ENCODE data around the gene GMDS. TPM values are rescaled to one million over a fixed set of nuclear protein-coding genes. Genes with fewer than 3 reads are reported as not detected.

GMDS gene
- total and polyA plus RNA-seq, 2 of the 4 experiments (the other 2 are of a cell fraction) = 7.3 to 21.9 TPM

DNA sequence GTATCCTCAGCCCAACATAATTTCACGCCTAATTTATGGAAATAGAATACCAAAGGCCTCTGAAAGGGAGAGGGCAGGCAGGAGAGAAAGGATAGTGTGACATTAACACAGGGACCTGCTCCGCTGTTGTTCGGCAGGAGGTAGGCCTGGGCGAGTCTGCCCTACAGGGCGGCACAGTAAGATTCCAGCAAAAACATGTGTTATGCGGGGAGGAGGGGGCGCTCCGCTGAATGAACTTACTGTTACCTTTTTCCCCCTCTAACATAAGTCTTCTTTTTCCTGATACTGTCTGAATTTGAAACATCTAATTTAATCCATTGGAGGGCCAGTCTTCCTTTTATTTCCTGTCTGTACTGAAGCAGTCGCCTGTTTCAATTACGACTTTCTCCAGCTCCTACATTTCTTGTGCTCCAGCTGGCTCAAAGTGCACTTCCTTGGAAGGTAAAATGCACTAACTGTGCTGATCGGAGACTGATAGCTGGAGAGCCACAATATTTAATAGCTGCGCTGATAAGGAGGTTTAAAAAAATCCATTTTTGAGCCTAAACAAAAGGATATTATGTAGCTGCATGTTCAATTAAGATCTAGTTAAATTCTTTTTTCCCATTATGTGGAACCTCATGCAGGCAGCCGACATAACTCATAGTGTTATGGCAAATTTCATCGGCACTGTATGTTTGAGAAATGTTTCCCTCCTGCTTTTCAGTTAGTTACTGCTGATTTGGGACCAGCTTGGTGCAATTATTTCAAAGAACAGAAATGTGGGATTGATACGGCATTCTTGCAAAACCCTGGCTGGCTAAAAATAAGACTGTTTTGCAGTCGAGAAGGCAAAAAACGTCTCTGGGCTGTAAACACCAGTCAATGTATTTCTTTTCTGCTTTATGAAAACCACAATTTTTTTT, 442.7 kb downstream of the GMDS start (continued):
- no peak for TF ChIP-seq FOS (IDR thresholded peaks at IDR 0.05; ENCODE audit: low read depth, low read length)

GRCh38 chr6:1801401-1801800, 444.0 kb downstream of the GMDS start:
- WGBS, 2 experiments (ENCODE audit: extremely low coverage in 2 of 2, insufficient read length in 1 of 2) = 72% methylated on average over 3 of the region's 7 CpGs; no CpG with 5 or more reads in 1 of the 2 experiments
- no peak for DNase-seq
- Histone ChIP-seq H4K20me1 (ENCODE audit: insufficient read depth, low read length) (no peaks in the 10 kb centered on the region), H4K5ac (ENCODE audit: low read depth, low read length) (no peak overlapping the region), H3K4me2 (ENCODE audit: low read depth, low read length) (no peak overlapping the region), H3K4ac (ENCODE audit: low read depth, low read length) (no peak overlapping the region), H2BK20ac (ENCODE audit: low read depth, low read length) (no peak overlapping the region), H3K27me3 (ENCODE audit: control insufficient read depth, insufficient read depth, low read length) (no peaks in the 10 kb centered on the region), H3K14ac (replicated peaks; ENCODE audit: low read depth, low read length) (no peak overlapping the region), H3K9me1 (ENCODE audit: insufficient read depth, low read length) (peaks cover 8% of the 10 kb centered on the region), H2AK5ac (ENCODE audit: low read depth, low read length) (no peak overlapping the region), H3K27ac (ENCODE audit: insufficient read depth, low read length) (no peak overlapping the region), H2BK15ac (ENCODE audit: low read depth, low read length) (no peak overlapping the region), H2AFZ (replicated peaks; ENCODE audit: low read length, poor library complexity) (no peak overlapping the region), H4K91ac (ENCODE audit: insufficient read depth, low read depth, low read length) (no peak overlapping the region), H3K56ac (ENCODE audit: extremely low read depth, insufficient read depth, low read length) (no peak overlapping the region), H2BK120ac (ENCODE audit: low read depth, low read length) (no peak overlapping the region), H2AK9ac (replicated peaks; ENCODE audit: low read depth, low read length, poor library complexity) (no peak overlapping the region), H3K4me3 (ENCODE audit: insufficient read depth, low read depth, low read length) (no peak overlapping the region), H3K23ac (ENCODE audit: low read depth, low read length) (no peak overlapping the region), H3K18ac (ENCODE audit: low read depth, low read length) (no peak overlapping the region), H4K8ac (ENCODE audit: low read depth in 2 of 2, low read length in 2 of 2) (no peak overlapping the region), H3K36me3 (ENCODE audit: control insufficient read depth, insufficient read depth, low read length) (no peaks in the 10 kb centered on the region), H2BK5ac (ENCODE audit: low read depth, low read length, poor library complexity, severe bottlenecking) (no peak overlapping the region), H3K79me1 (ENCODE audit: low read depth in 1 of 2, low read length in 2 of 2) (0 out of 4 replicates have a peak, but pooled peaks cover 0 to 4% of the 10 kb centered on the region in 2 experiments), H3K4me1 (ENCODE audit: control insufficient read depth, insufficient read depth, low read length) (peaks cover 10% of the 10 kb centered on the region), H3K9me3 (ENCODE audit: control insufficient read depth, insufficient read depth, low read length) (no peaks in the 10 kb centered on the region), H3K9ac (ENCODE audit: low read depth, low read length) (no peak overlapping the region)
- dilution Hi-C loops (cut with HindIII; ENCODE audit: low sequenced_read_pairs, unreplicated experiment) (no loop called here), intact Hi-C loops (cut with micrococcal nuclease) (no loop called here), in situ Hi-C loops (cut with MboI; ENCODE audit: low sequenced_read_pairs) (no loop called here)
- no peak for TF ChIP-seq SMC3 (IDR thresholded peaks at IDR 0.05; ENCODE audit: low read depth, low read length)
- no peak for TF ChIP-seq POLR2A (IDR thresholded peaks at IDR 0.05; ENCODE audit: low read depth, low read length)
- TF ChIP-seq CTCF (conservative IDR thresholded peaks at IDR 0.05; ENCODE audit: low read depth, low read length) = no peak
- no peak for TF ChIP-seq NFE2L2 (IDR thresholded peaks at IDR 0.05; ENCODE audit: low read depth, low read length)
- no peak for TF ChIP-seq FOS (IDR thresholded peaks at IDR 0.05; ENCODE audit: low read depth, low read length)
- TF ChIP-seq MXI1 (IDR thresholded peaks at IDR 0.05; ENCODE audit: borderline replicate concordance, low read depth, low read length) = no peak
- no peak for TF ChIP-seq MAZ (IDR thresholded peaks at IDR 0.05; ENCODE audit: borderline replicate concordance, low read depth, low read length)
- TF ChIP-seq MAFK (IDR thresholded peaks at IDR 0.05; ENCODE audit: low read depth, low read length) = no peak
- no peak for ATAC-seq (ENCODE audit: low read depth)
- CTCF ChIA-PET = interaction anchor here (0.6 to 1.4 kb wide), 2 partner anchors 18 to 594 kb away, joined by 4 read pairs; no protein-coding TSS in a partner anchor
- no TSS peak for BruUV-seq (replicated peaks)
- POLR2A ChIA-PET (ENCODE audit: unreplicated experiment) = no interaction called here
